OCI-LY1 (cell line): ENCODE measurements around the gene TRMT44.

ENCODE experiments used
- CTCF ChIP-seq: fragments of 200-600 bp; sonication (generic), shearing (Covaris generic); IDR thresholded peaks from 2 replicates; pipeline ENCODE4 v1.5.1; 2017; ENCODE audit warnings: mild to moderate bottlenecking, antibody characterized with exemption, low read length, moderate library complexity, mixed read lengths
- EZH2 ChIP-seq: fragments of 200-600 bp; sonication (generic), shearing (Covaris generic); IDR thresholded peaks from 2 replicates; pipeline ENCODE4 v1.8.0; 2017; ENCODE audit warnings: borderline replicate concordance, mixed run types, mild to moderate bottlenecking, antibody characterized with exemption, low read length, moderate library complexity, mixed read lengths

- TF ChIP-seq CTCF (no peak), EZH2 (no peak)
Measured at GRCh38 chr4:8427262-8427661, 13.3 kb upstream of the TRMT44 start.
